Psoas muscle (tissue), 8 donors: ENCODE data around the gene DHODH. TPM values are rescaled to one million over a fixed set of nuclear protein-coding genes. Genes with fewer than 3 reads are reported as not detected.
A peak's percentile ranks its signal among the peaks of the same experiment; 100 is the strongest.

Experiments
- ATAC-seq, 4 donors: fragments of 200-7000 bp; cut with Tn5 transposase; one replicate each; pipeline ENCODE4 v1.9.1; 2020; ENCODE audit warnings: moderate library complexity in 3 of 4, mild to moderate bottlenecking in 2 of 4
- DNase-seq, 2 donors: peaks; one replicate each; pipeline ENCODE4 v3.0.0-alpha.2; 2020
- H3K27ac ChIP-seq: fragments of 200-600 bp; one replicate; pipeline ENCODE4 v1.8.0; 2022
- H3K27me3 ChIP-seq, 3 donors: fragments of 200-600 bp in 1 of 3; one replicate each; pipeline versions ENCODE4 v1.6.1 to v1.8.0; 2013 to 2022; ENCODE audit warnings: low read length in 2 of 3, mild to moderate bottlenecking in 2 of 3, moderate library complexity in 1 of 3; ENCODE audit not compliant: insufficient read depth in 3 of 3
- H3K36me3 ChIP-seq, 2 donors: fragments of 200-600 bp in 1 of 2; one replicate each; pipeline versions ENCODE4 v1.6.1 to v1.8.0; 2013 to 2022; ENCODE audit warnings: low read depth in 1 of 2, mild to moderate bottlenecking in 1 of 2, moderate library complexity in 1 of 2; ENCODE audit not compliant: insufficient read depth in 1 of 2
- H3K4me1 ChIP-seq: fragments of 200-600 bp; one replicate; pipeline ENCODE4 v1.8.0; 2022
- H3K4me3 ChIP-seq: fragments of 200-600 bp; one replicate; pipeline ENCODE4 v1.8.0; 2022; ENCODE audit warnings: mild to moderate bottlenecking
- H3K9me3 ChIP-seq: fragments of 200-600 bp; one replicate; pipeline ENCODE4 v1.8.0; 2022
- CTCF ChIP-seq: fragments of 200-600 bp; IDR thresholded peaks from one replicate; pipeline ENCODE4 v1.8.0; 2022; ENCODE audit warnings: antibody characterized with exemption
- WGBS, 3 donors: extraction: QIAGEN DNeasy Blood & Tissue Kit; methylation state at CpG; one replicate each; pipeline versions ENCODE4 v1.1.6 to v1.1.7; 2013; 5-methylcytosine and 5-hydroxymethylcytosine counted together
- intact Hi-C, 2 donors: fragments of 100-400 bp; cut with DNase I; formaldehyde crosslinking; loops; one replicate each; pipeline versions ENCODE4 v1.11.0 to v1.14.2; 2022
- polyA plus RNA-seq, 3 donors: library from polyadenylated mRNA; stranded (reverse); fragments of 200-250 nt; gene quantifications; one replicate each; pipeline ENCODE4 v1.2.3, GENCODE V29; 2013
- total RNA-seq, 4 donors: library from RNA; stranded (reverse); fragmentation: NEBNext Ultra II Directional in 2 of 4; extraction: Animal tissue kit (Norgen Biotek cat#: 25700) in 2 of 4; gene quantifications; one replicate each; pipeline versions ENCODE4 v1.2.1 to v1.2.4, GENCODE V29; 2021 to 2023
- donor health status: healthy with polysubstance abuse.
- donor health status: DM: no; HTN: no; CAD: no; lungs with moderate emphysema.
- donor health status: Bipolar disorder and iron deficiency.
- donor health status: healthy.
- donor health status: DM: yes; HTN: yes; CAD: no.
- donor health status: DM: no; HTN: no; CAD: no.
- donor health status: DM: no; HTN: no; CAD: no.
- donor health status: DM: yes; HTN: yes; CAD: no.

The DHODH gene
- total and polyA plus RNA-seq, 7 donors = 7.3 to 13.4 (median 9.4) TPM

- no peak overlapping the region for H3K27ac ChIP-seq
- H3K4me1 ChIP-seq = no peaks in the 10 kb centered on the region
- H3K9me3 ChIP-seq = no peaks in the 10 kb centered on the region
- H3K36me3 ChIP-seq = no peaks in the 10 kb centered on the region
- no peak for TF ChIP-seq CTCF
- ATAC-seq = peak; percentile 40 to 65 (median 59)
- 72 to 88% (median 80%) methylated on average over 9 of the region's 9 CpGs for WGBS, 3 donors
- intact Hi-C loops = no loop called here
- H3K27me3 ChIP-seq = no peaks in the 10 kb centered on the region
- H3K4me3 ChIP-seq = no peak overlapping the region
- no peak for DNase-seq
Observed at GRCh38 chr16:72060405-72060804, 51.9 kb downstream of the DHODH start.

- H3K27me3 ChIP-seq = no peaks in the 10 kb centered on the region
- TF ChIP-seq CTCF = no peak
- ATAC-seq (no peak), DNase-seq (no peak)
- H3K36me3 ChIP-seq = no peaks in the 10 kb centered on the region
- no peak overlapping the region for H3K4me3 ChIP-seq
- H3K4me1 ChIP-seq = no peaks in the 10 kb centered on the region
- intact Hi-C loops = no loop called here
- no peaks in the 10 kb centered on the region for H3K9me3 ChIP-seq
- no peak overlapping the region for H3K27ac ChIP-seq
- 96 to 100% (median 100%) methylated on average over 1 of the region's 1 CpG for whole genome bisulfite sequencing, 3 donors
Observed at GRCh38 chr16:72061564-72061963, 53.0 kb downstream of the DHODH start.

- Histone ChIP-seq H3K9me3 (no peaks in the 10 kb centered on the region), H3K4me1 (no peaks in the 10 kb centered on the region), H3K4me3 (no peak overlapping the region), H3K27me3 (no peaks in the 10 kb centered on the region), H3K36me3 (no peaks in the 10 kb centered on the region), H3K27ac (no peak overlapping the region)
- TF ChIP-seq CTCF = no peak
- DNase-seq = no peak
- ATAC-seq = no peak
- 88 to 92% (median 91%) methylated on average over 10 of the region's 10 CpGs for WGBS, 3 donors
- intact Hi-C loops = no loop called here
Observed at GRCh38 chr16:72064361-72064894, 55.9 kb downstream of the DHODH start.

GRCh38 chr16:72066747-72067146, 58.2 kb downstream of the DHODH start:
- H3K4me3 ChIP-seq = no peak overlapping the region
- 4 to 22% (median 16%) methylated on average over 1 of the region's 1 CpG for WGBS, 3 donors
- no peaks in the 10 kb centered on the region for H3K36me3 ChIP-seq
- H3K4me1 ChIP-seq = no peaks in the 10 kb centered on the region
- H3K27ac ChIP-seq = no peak overlapping the region
- intact Hi-C loops = loop anchor here in 1 of 2 donors (5.0 kb wide), 1 partner anchor 36 kb away; no protein-coding TSS in a partner anchor
- no peaks in the 10 kb centered on the region for H3K27me3 ChIP-seq
- DNase-seq = no peak
- ATAC-seq = peak in 3 of 4 donors; percentile 48 to 78 (median 73)
- TF ChIP-seq CTCF = peak; percentile 53
- no peaks in the 10 kb centered on the region for H3K9me3 ChIP-seq

- H3K9me3 ChIP-seq = no peaks in the 10 kb centered on the region
- intact Hi-C loops = loop anchor here in 1 of 2 donors (5.0 kb wide), 1 partner anchor 33 kb away; no protein-coding TSS in a partner anchor
- no peak overlapping the region for H3K27ac ChIP-seq
- no peak overlapping the region for H3K4me3 ChIP-seq
- WGBS, 3 donors = 73 to 80% (median 80%) methylated on average over 4 of the region's 4 CpGs
- ATAC-seq = no peak
- no peak for TF ChIP-seq CTCF
- no peak for DNase-seq
- H3K27me3 ChIP-seq = no peaks in the 10 kb centered on the region
- no peaks in the 10 kb centered on the region for H3K36me3 ChIP-seq
- peaks cover 7% of the 10 kb centered on the region for H3K4me1 ChIP-seq
Observed at GRCh38 chr16:72068930-72069329, 60.4 kb downstream of the DHODH start.
